Neural cell (in vitro differentiated cells): ENCODE measurements around the gene LSM14B. TPM values are rescaled to one million over a fixed set of nuclear protein-coding genes. Genes with fewer than 3 reads are reported as not detected.

Experiments
- H2AFZ ChIP-seq: fragments of 200-600, 300-800 bp; sonication (generic), shearing (Covaris generic); 2 replicates; pipeline ENCODE4 v1.6.0; 2014; ENCODE audit warnings: low read depth, mild to moderate bottlenecking, antibody characterized with exemption, low read length, moderate library complexity
- H3F3A ChIP-seq: fragments of 200-600 bp; shearing (Covaris generic); 2 replicates; pipeline ENCODE4 v1.6.1; 2016; ENCODE audit warnings: mild to moderate bottlenecking, moderate library complexity, mixed read lengths, antibody characterized with exemption, low read length; ENCODE audit not compliant: insufficient read depth, poor library complexity, severe bottlenecking
- H3K27ac ChIP-seq: fragments of 200-600, 300-800 bp; sonication (generic), shearing (Covaris generic); 2 replicates; pipeline ENCODE4 v1.5.1; 2014; ENCODE audit warnings: mild to moderate bottlenecking, low read length, moderate library complexity
- H3K27me3 ChIP-seq: fragments of 300-800, 200-600 bp; sonication (generic), shearing (Covaris generic); 2 replicates; pipeline ENCODE4 v1.6.0; 2014; ENCODE audit warnings: mild to moderate bottlenecking, low read depth, low read length, moderate library complexity; ENCODE audit not compliant: insufficient read depth
- H3K36me3 ChIP-seq: fragments of 300-800, 200-600 bp; sonication (generic), shearing (Covaris generic); 2 replicates; pipeline ENCODE4 v1.5.1; 2014; ENCODE audit warnings: mild to moderate bottlenecking, antibody characterized with exemption, low read length, moderate library complexity; ENCODE audit not compliant: insufficient read depth
- H3K4me2 ChIP-seq: fragments of 300-800, 200-600 bp; sonication (generic), shearing (Covaris generic); 2 replicates; pipeline ENCODE4 v1.6.0; 2014; ENCODE audit warnings: mild to moderate bottlenecking, low read length
- H3K4me3 ChIP-seq: fragments of 300-800, 200-600 bp; sonication (generic), shearing (Covaris generic); 2 replicates; pipeline ENCODE4 v1.5.1; 2014; ENCODE audit warnings: mild to moderate bottlenecking, low read length, moderate library complexity
- H3K79me2 ChIP-seq: fragments of 200-600 bp; shearing (Covaris generic); replicated peaks from 2 replicates; pipeline ENCODE4 v1.6.0; 2014; ENCODE audit warnings: mild to moderate bottlenecking, low read length, moderate library complexity; ENCODE audit not compliant: insufficient read depth
- H3K9ac ChIP-seq: fragments of 300-800, 200-600 bp; sonication (generic), shearing (Covaris generic); 2 replicates; pipeline ENCODE4 v1.6.1; 2016; ENCODE audit warnings: mild to moderate bottlenecking, low read length, mixed read lengths
- H3K9me2 ChIP-seq: fragments of 200-600 bp; shearing (Covaris generic); 2 replicates; pipeline ENCODE4 v1.6.1; 2016; ENCODE audit warnings: mild to moderate bottlenecking, low read length, mixed read lengths; ENCODE audit not compliant: insufficient read depth
- H3K9me3 ChIP-seq: fragments of 200-600, 300-800 bp; sonication (generic), shearing (Covaris generic); 2 replicates; pipeline ENCODE4 v1.6.1; 2016; ENCODE audit warnings: mild to moderate bottlenecking, mixed run types, low read length, moderate library complexity, mixed read lengths
- H4K20me1 ChIP-seq: fragments of 200-600 bp; shearing (Covaris generic); 2 replicates; pipeline ENCODE4 v1.6.1; 2016; ENCODE audit warnings: mild to moderate bottlenecking, mixed run types; ENCODE audit not compliant: insufficient read depth
- EP300 ChIP-seq: fragments of 450-650 bp; conservative IDR thresholded peaks from 2 replicates; pipeline ENCODE4 v1.6.1; 2014; ENCODE audit warnings: antibody characterized with exemption, mild to moderate bottlenecking, moderate library complexity; ENCODE audit not compliant: poor library complexity, severe bottlenecking
- MXI1 ChIP-seq: fragments of 450-650 bp; conservative IDR thresholded peaks from 2 replicates; pipeline ENCODE4 v1.6.1; 2014; ENCODE audit warnings: antibody characterized with exemption, mild to moderate bottlenecking; ENCODE audit not compliant: poor library complexity, severe bottlenecking
- POLR2AphosphoS5 ChIP-seq: IDR thresholded peaks from 2 replicates; pipeline ENCODE4 v1.6.1; 2012
- RAD21 ChIP-seq: fragments of 450-650 bp; conservative IDR thresholded peaks from 2 replicates; pipeline ENCODE4 v1.6.1; 2014; ENCODE audit warnings: antibody characterized with exemption, mild to moderate bottlenecking, moderate library complexity
- SMC3 ChIP-seq: fragments of 450-650 bp; conservative IDR thresholded peaks from 2 replicates; pipeline ENCODE4 v1.6.1; 2014; ENCODE audit warnings: antibody characterized with exemption, mild to moderate bottlenecking, moderate library complexity; ENCODE audit not compliant: poor library complexity
- TAF1 ChIP-seq: IDR thresholded peaks from 2 replicates; pipeline ENCODE4 v1.6.1; 2012; ENCODE audit warnings: low read depth
- polyA plus RNA-seq: library from polyadenylated mRNA; depleted of rRNA; stranded (reverse); fragments of >200 nt; gene quantifications from 2 replicates; pipeline ENCODE4 v1.2.3, GENCODE V29; 2014
- TF ChIP-seq, protein P1 (sequence below): IDR thresholded peaks from 2 replicates; pipeline ENCODE4 v1.6.1; 2012; ENCODE audit warnings: borderline replicate concordance
- TF ChIP-seq, protein P2 (sequence below): fragments of 450-650 bp; IDR thresholded peaks from 2 replicates; pipeline ENCODE4 v1.5.1; 2014; ENCODE audit warnings: antibody characterized with exemption, mild to moderate bottlenecking, moderate library complexity; ENCODE audit not compliant: poor library complexity, severe bottlenecking

The LSM14B gene
- polyA plus RNA-seq, 1 donor from 2014 or later: 213 TPM

DNA sequence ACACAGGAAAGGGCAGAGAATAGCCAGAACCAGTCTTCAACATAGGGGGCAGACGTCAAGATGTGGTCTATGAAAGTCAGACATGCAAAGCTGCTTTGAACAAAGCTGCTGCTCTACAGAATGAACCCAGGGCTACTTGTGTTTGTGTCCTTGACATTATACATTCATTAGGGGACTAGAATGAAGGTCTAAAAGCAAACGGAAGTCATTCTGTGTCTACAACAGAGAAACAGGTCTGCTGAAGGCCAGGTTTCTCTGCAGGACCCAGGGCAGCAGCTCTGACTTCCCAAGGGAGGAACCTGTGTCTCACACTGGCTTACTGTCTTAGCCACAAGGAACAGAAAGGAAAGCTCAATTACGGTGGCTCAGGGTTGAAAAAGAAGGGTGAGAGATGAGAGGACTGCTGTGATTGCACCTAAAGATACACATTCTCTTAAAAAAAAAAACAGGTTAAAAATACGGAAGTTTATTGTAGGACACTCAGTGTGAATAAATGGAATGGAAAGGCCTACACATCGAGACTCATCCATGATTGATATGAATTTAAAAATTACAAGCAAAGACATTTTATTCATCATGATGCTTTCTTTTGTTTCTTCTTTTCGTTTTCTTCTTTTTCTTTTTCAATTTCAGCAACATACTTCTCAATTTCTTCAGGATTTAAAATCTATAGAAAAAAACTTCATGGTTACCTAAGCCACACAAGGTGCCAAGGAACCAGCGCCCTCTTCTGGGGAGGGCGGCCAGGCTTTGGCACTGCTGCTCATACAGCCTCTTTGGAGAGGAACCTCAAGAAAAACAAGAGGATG, 14.2 kb downstream of the LSM14B start:
- Histone ChIP-seq H3K36me3 (peaks cover 10% of the 10 kb centered on the region), H3K79me2 (peaks cover 27% of the 10 kb centered on the region), H3K4me2 (no peak overlapping the region), H3K9me2 (no peaks in the 10 kb centered on the region), H3K27ac (no peak overlapping the region), H3K9ac (no peak overlapping the region), H3K27me3 (no peaks in the 10 kb centered on the region), H2AFZ (no peak overlapping the region), H4K20me1 (peaks cover 40% of the 10 kb centered on the region), H3K9me3 (no peaks in the 10 kb centered on the region), H3K4me3 (no peak overlapping the region), H3F3A (peaks cover 3% of the 10 kb centered on the region)
- peak; percentile 81 for TF ChIP-seq SMC3
- TF ChIP-seq MXI1: no peak
- TF ChIP-seq, protein P1, sequence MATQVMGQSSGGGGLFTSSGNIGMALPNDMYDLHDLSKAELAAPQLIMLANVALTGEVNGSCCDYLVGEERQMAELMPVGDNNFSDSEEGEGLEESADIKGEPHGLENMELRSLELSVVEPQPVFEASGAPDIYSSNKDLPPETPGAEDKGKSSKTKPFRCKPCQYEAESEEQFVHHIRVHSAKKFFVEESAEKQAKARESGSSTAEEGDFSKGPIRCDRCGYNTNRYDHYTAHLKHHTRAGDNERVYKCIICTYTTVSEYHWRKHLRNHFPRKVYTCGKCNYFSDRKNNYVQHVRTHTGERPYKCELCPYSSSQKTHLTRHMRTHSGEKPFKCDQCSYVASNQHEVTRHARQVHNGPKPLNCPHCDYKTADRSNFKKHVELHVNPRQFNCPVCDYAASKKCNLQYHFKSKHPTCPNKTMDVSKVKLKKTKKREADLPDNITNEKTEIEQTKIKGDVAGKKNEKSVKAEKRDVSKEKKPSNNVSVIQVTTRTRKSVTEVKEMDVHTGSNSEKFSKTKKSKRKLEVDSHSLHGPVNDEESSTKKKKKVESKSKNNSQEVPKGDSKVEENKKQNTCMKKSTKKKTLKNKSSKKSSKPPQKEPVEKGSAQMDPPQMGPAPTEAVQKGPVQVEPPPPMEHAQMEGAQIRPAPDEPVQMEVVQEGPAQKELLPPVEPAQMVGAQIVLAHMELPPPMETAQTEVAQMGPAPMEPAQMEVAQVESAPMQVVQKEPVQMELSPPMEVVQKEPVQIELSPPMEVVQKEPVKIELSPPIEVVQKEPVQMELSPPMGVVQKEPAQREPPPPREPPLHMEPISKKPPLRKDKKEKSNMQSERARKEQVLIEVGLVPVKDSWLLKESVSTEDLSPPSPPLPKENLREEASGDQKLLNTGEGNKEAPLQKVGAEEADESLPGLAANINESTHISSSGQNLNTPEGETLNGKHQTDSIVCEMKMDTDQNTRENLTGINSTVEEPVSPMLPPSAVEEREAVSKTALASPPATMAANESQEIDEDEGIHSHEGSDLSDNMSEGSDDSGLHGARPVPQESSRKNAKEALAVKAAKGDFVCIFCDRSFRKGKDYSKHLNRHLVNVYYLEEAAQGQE: no peak
- TF ChIP-seq, protein P2, sequence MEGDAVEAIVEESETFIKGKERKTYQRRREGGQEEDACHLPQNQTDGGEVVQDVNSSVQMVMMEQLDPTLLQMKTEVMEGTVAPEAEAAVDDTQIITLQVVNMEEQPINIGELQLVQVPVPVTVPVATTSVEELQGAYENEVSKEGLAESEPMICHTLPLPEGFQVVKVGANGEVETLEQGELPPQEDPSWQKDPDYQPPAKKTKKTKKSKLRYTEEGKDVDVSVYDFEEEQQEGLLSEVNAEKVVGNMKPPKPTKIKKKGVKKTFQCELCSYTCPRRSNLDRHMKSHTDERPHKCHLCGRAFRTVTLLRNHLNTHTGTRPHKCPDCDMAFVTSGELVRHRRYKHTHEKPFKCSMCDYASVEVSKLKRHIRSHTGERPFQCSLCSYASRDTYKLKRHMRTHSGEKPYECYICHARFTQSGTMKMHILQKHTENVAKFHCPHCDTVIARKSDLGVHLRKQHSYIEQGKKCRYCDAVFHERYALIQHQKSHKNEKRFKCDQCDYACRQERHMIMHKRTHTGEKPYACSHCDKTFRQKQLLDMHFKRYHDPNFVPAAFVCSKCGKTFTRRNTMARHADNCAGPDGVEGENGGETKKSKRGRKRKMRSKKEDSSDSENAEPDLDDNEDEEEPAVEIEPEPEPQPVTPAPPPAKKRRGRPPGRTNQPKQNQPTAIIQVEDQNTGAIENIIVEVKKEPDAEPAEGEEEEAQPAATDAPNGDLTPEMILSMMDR: peak; percentile 78
- TF ChIP-seq RAD21: peak; percentile 73
- peak; percentile 5 for TF ChIP-seq POLR2AphosphoS5

DNA sequence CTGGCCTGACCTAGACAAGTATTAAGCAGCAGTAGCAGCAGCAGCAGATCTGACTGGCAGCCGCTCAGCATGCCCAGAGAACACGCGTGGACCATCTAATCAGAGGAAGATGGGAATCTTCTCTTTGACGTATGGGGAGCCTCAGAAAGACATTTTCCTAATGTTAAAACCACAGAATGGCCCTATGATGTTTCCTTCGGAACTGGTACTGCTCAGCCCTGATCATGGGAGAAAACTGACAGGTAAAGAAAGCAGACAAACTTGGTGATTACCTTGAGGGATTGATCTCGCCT, 14.8 kb downstream of the LSM14B start:
- H4K20me1 ChIP-seq: peaks cover 43% of the 10 kb centered on the region
- H3K79me2 ChIP-seq: peaks cover 33% of the 10 kb centered on the region

More for the DNA sequence above, 14.8 kb downstream of the LSM14B start:
- Histone ChIP-seq H3K4me3 (no peak overlapping the region), H3K9me2 (no peaks in the 10 kb centered on the region), H3K4me2 (no peak overlapping the region), H3K36me3 (peaks cover 10% of the 10 kb centered on the region), H3K27ac (no peak overlapping the region), H3K9me3 (no peaks in the 10 kb centered on the region), H3F3A (peaks cover 3% of the 10 kb centered on the region), H3K27me3 (no peaks in the 10 kb centered on the region), H2AFZ (no peak overlapping the region), H3K9ac (no peak overlapping the region)
- TF ChIP-seq, protein P2: no peak
- TF ChIP-seq TAF1 (no peak), MXI1 (no peak), RAD21 (no peak), EP300 (no peak)
